A673 (cell line): ENCODE measurements around the gene GPC6. TPM values are rescaled to one million over a fixed set of nuclear protein-coding genes. Genes with fewer than 3 reads are reported as not detected.

Experiments
- BruUV-seq: library from RNA; stranded (reverse); fragments of 400-500 nt; replicated peaks from 2 replicates; lab custom pipeline; 2021; lab: Mats Ljungman, UMichigan
- CTCF ChIA-PET: fragments of 300-600 bp; sonication (Branson Sonifier 250); formaldehyde crosslinking; loops from one replicate; lab custom pipeline; 2022; ENCODE audit warnings: antibody characterized with exemption; lab: Charles Lee
- POLR2A ChIA-PET: fragments of 300-600 bp; sonication (Branson Sonifier 250); formaldehyde crosslinking; loops from one replicate; lab custom pipeline; 2022; ENCODE audit warnings: antibody characterized with exemption; ENCODE audit not compliant: low non-redundant PET; lab: Charles Lee
- DNase-seq: peaks from one replicate; pipeline ENCODE4 v3.0.0-alpha.2; 2015; ENCODE audit warnings: low spot score
- H3K27ac ChIP-seq: fragments of 200-600 bp; sonication (generic); 2 replicates; pipeline ENCODE4 v1.5.1; 2016; ENCODE audit warnings: mixed run types, low read depth, mild to moderate bottlenecking, mixed read lengths, antibody characterized with exemption, low read length; ENCODE audit not compliant: poor library complexity, severe bottlenecking
- H3K27me3 ChIP-seq: fragments of 200-600 bp; sonication (generic); replicated peaks from 2 replicates; pipeline ENCODE4 v1.6.1; 2017; ENCODE audit warnings: mixed run types, low read depth, mild to moderate bottlenecking, mixed read lengths, antibody characterized with exemption, low read length; ENCODE audit not compliant: insufficient read depth, poor library complexity
- H3K36me3 ChIP-seq: fragments of 200-600 bp; sonication (generic); 2 replicates; pipeline ENCODE4 v1.6.1; 2016; ENCODE audit warnings: mixed run types, mild to moderate bottlenecking, mixed read lengths, antibody characterized with exemption, low read length; ENCODE audit not compliant: insufficient read depth, poor library complexity, severe bottlenecking
- H3K4me1 ChIP-seq: fragments of 200-600 bp; sonication (generic); 2 replicates; pipeline ENCODE4 v1.6.1; 2017; ENCODE audit warnings: mixed run types, mild to moderate bottlenecking, mixed read lengths, antibody characterized with exemption, low read length; ENCODE audit not compliant: insufficient read depth, poor library complexity, severe bottlenecking
- H3K4me3 ChIP-seq: fragments of 200-600 bp; sonication (generic); 2 replicates; pipeline ENCODE4 v1.5.1; 2016; ENCODE audit warnings: low read depth, mixed run types, mild to moderate bottlenecking, mixed read lengths, low read length; ENCODE audit not compliant: poor library complexity, severe bottlenecking
- H3K9me3 ChIP-seq: fragments of 200-600 bp; sonication (generic); 2 replicates; pipeline ENCODE4 v1.6.1; 2016; ENCODE audit warnings: mixed run types, low read depth, mild to moderate bottlenecking, mixed read lengths, antibody characterized with exemption, low read length; ENCODE audit not compliant: poor library complexity, severe bottlenecking
- EZH2 ChIP-seq: fragments of 200-600 bp; sonication (generic); IDR thresholded peaks from 2 replicates; pipeline ENCODE4 v1.6.1; 2017; ENCODE audit warnings: borderline replicate concordance, low read depth, mild to moderate bottlenecking, mixed read lengths, antibody characterized with exemption, low read length; ENCODE audit not compliant: poor library complexity, severe bottlenecking
- intact Hi-C: fragments of 100-400 bp; cut with micrococcal nuclease; formaldehyde crosslinking; loops from one replicate; pipeline ENCODE4 v1.10.0; 2022; ENCODE audit not compliant: unreplicated experiment
- total RNA-seq: library from RNA; stranded (reverse); gene quantifications from 2 replicates; pipeline ENCODE4 v1.2.3, GENCODE V29; 2021
- TF ChIP-seq, protein P1 (sequence below): fragments of 300-800, 200-600 bp; sonication (generic); conservative IDR thresholded peaks from 2 replicates; pipeline ENCODE4 v1.5.1; 2017; ENCODE audit warnings: low read depth, mild to moderate bottlenecking, antibody characterized with exemption, low read length, moderate library complexity, mixed read lengths

GPC6 gene
- total RNA-seq, 1 experiment from 2014 or later, result 23.3 TPM

DNA sequence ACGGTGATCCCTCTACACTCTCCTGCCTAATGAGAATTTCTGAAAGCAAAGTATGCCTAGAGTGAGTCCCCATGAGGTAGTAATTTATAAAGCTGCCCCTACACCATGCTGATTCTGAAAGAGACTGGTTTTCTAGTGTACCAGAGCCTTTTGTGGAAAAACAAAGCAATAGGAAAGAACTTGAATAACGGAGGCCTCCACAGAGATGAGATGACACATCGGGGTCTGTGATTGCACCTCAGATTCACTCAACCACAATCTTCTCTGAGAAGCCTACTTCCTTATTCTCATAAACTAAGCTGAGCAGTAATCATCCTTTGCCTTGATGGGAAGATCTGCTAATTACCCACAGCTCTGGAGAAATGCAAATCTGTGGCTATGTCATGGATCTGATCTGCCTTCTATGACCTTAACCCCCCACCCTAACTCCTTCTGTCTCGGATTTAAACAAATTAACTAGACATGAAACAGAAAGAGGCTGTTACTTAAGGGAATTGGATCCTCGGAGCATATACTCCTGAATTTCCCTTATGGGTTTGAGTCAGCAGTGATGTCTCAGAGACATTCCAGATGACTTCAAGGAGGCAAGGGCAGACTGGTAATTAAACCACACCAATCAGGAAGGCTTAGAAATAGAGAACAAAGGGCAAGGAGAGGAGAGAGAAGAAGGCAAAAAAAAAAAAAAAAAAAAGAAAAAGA, 1124.8 kb downstream of the GPC6 start:
- no TSS peak for BruUV-seq
- DNase-seq, result peak; percentile 22
- CTCF ChIA-PET, result no interaction called here
- no peaks in the 10 kb centered on the region for H3K27me3 ChIP-seq
- H3K4me3 ChIP-seq, result no peak overlapping the region
- peaks cover 7% of the 10 kb centered on the region for H3K4me1 ChIP-seq
- no peak overlapping the region for H3K27ac ChIP-seq
- TF ChIP-seq, protein P1, sequence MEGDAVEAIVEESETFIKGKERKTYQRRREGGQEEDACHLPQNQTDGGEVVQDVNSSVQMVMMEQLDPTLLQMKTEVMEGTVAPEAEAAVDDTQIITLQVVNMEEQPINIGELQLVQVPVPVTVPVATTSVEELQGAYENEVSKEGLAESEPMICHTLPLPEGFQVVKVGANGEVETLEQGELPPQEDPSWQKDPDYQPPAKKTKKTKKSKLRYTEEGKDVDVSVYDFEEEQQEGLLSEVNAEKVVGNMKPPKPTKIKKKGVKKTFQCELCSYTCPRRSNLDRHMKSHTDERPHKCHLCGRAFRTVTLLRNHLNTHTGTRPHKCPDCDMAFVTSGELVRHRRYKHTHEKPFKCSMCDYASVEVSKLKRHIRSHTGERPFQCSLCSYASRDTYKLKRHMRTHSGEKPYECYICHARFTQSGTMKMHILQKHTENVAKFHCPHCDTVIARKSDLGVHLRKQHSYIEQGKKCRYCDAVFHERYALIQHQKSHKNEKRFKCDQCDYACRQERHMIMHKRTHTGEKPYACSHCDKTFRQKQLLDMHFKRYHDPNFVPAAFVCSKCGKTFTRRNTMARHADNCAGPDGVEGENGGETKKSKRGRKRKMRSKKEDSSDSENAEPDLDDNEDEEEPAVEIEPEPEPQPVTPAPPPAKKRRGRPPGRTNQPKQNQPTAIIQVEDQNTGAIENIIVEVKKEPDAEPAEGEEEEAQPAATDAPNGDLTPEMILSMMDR, result no peak
- no peak for TF ChIP-seq EZH2
- H3K36me3 ChIP-seq, result no peaks in the 10 kb centered on the region
- no peaks in the 10 kb centered on the region for H3K9me3 ChIP-seq
- POLR2A ChIA-PET, result no interaction called here
- intact Hi-C loops, result no loop called here

DNA sequence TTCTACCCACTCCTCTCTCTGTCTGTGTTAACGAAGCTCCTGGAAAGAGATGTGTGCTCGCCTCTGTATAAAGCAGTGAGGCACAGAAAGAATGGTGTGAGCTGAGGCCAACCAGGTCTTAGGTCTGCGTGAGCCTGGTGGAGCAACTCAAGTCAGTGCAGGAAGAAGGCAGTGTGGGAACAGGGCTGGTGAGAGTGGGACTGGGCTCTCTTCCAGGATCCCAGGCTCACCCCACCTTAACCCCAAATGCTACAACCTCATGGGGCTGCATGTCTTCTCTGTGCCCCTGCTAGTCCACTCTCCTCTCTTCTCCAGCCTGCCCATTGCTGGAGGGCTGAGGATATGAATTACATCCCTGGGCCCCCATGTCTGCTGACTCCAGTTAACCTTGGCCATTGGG, 1125.5 kb downstream of the GPC6 start:
- CTCF ChIA-PET, result no interaction called here
- TF ChIP-seq, protein P1, result no peak
- no peak for TF ChIP-seq EZH2
- H3K4me3 ChIP-seq, result no peak overlapping the region
- POLR2A ChIA-PET, result no interaction called here
- no peaks in the 10 kb centered on the region for H3K27me3 ChIP-seq
- H3K9me3 ChIP-seq, result no peaks in the 10 kb centered on the region
- peaks cover 7% of the 10 kb centered on the region for H3K4me1 ChIP-seq
- no TSS peak for BruUV-seq
- intact Hi-C loops, result no loop called here
- H3K27ac ChIP-seq, result no peak overlapping the region
- no peaks in the 10 kb centered on the region for H3K36me3 ChIP-seq
- DNase-seq, result no peak

DNA sequence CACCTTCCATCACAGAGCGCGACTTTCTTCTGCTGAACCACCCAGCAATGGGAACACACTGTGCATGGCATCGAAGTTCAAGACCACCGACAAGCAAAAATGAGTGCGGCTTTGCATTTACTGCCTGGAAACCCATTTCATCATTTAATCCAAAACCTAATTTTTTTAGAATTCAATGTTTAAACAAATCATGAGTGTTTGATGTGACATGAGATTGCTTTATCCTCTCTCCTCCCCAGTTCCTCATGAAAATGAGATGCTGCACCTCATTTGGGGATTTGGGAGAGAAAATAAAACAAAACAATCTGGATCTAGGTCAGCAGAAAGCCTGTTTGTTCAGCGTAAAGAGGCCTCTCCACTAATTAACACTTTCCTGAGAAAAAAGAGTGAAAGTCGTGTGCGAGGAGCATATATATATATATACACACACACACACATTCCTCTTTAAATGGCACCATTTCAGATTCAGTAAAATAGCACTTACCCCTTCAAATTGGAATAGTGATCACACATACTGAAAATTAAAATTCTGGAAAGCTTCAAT, 1126.6 kb downstream of the GPC6 start:
- H3K27me3 ChIP-seq, result no peaks in the 10 kb centered on the region
- peaks cover 7% of the 10 kb centered on the region for H3K4me1 ChIP-seq
- no peak overlapping the region for H3K27ac ChIP-seq
- no TSS peak for BruUV-seq
- TF ChIP-seq, protein P1, result no peak
- TF ChIP-seq EZH2, result no peak
- ChIA-PET CTCF (no interaction called here), POLR2A (no interaction called here)
- intact Hi-C loops, result no loop called here
- H3K9me3 ChIP-seq, result no peaks in the 10 kb centered on the region
- no peak for DNase-seq
- no peak overlapping the region for H3K4me3 ChIP-seq
- H3K36me3 ChIP-seq, result no peaks in the 10 kb centered on the region
